Hematopoietic multipotent progenitor cell treated with erythropoietin and hydrocortisone succinate and interleukin-3 and kit ligand, for 6 days (in vitro differentiated cells): ENCODE data around the gene ZNF804A.
"Not testable (repeated sequence)": the region's sequence is repeated elsewhere in the genome, so short reads cannot be mapped to it uniquely, and the experiment has no call there.

Experiments used
- DNase-seq: peaks from one replicate; pipeline ENCODE4 v3.0.0-alpha.2; 2015

ZNF804A gene

DNA sequence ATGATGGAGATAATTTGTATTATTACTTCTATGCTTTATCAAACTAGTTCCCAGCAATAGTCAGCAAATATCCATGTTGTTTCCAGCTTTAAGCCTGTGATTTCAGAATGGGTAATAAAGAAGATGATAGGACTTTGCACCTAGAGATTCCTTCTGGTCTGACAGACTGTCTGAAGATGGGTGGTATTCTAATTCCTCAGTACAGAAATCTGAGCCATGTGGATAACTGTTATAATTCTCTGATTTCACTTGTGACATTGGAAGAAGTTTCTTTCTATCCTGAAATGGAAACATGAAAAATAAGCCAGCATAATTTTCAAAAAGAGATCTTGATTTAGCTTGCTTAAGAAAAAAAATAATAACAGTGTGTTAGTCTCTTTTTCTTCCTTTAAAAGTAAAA is 130.1 kb downstream of the ZNF804A start:
- no peak for DNase-seq

DNA sequence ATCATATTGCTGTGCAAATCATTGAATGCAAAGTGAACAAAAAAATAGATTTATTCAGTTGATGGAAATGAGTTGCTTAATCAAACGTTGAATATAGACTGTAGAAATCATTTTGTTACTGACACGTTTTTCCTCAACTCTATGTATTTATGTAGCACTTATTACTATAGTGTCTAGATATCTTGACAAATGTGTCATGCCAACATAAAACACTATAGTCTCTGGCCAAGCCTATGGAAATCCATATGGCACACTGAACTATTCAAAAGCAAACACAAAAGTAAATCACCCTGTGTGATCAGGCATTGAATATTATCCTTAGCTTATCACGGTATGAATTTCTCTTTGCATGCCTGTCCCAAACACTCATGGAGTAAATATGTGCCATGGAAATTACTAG is 131.3 kb downstream of the ZNF804A start:
- DNase-seq, result no peak

DNA sequence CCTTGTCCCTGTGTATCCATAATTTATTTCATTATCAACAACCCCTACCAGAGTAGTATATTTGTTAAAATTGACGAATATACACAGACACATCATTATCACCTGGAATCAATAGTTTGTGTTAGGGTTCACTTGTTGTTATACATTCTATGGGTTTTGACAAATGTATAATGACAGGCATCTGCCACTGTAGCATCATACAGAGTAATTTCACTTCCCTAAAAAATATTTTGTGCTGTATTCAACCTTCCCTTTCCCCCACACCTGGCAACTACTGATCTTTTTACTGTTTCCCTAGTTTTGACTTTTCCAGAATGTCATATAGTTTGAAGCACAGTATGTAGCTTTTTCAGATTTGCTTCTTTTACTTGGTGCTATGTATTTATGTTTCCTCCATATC is 132.0 kb downstream of the ZNF804A start:
- DNase-seq, result no peak

DNA sequence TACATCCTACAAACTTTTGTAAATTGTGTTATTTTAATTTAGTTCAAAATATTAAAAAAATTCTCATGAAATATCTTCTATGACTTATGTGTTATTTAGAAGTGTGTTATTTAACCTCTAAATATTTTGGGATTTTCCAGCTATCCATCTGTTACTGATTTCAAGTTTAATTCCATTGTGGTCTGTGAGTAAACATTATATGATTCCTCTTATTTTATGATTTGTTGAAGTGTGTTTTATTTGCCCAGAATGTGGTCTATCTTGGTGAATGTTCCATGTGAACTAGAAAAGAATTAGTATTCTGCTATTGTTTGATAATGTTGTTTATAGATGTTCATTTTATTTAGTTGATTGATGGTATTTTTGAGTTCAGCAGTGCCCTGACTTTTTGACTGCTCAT is 136.0 kb downstream of the ZNF804A start:
- DNase-seq, result no peak

DNA sequence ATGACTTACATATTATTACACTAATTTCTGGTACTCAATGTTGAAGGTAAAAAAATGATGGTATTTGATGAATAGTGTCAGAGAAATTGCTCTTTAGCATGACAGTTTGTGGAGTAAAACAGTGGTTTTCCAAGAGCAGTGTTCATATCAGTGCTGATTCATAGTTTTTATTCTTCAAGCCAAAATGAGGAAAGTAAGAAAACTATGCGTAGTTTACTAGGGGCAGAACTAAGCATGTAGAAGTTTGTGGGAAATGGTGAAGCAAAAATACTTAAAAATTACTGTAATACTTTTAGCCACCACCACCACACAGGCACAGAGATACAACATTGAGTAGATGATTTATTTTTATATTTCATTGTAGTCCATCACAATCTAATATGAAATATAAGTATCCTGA is 137.3 kb downstream of the ZNF804A start:
- DNase-seq, result no peak

DNA sequence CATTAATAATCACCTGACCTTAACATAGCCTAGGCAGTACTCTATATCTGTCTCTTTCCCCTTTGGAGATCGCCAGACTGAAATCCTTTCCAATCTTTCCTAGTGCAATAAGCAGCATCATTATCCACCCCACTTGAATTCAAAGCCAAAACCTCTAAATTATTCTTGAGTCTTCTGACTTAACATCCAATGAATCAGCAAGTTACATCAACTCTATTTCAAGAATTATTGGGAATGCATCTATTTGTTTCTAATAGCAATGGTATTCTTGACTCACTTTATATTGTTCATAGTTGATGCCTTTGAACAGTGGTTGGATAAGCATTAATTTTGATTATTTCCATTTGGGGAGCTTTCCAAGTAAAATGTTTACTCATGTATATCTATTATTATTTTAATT is 144.8 kb downstream of the ZNF804A start:
- DNase-seq, result no peak

DNA sequence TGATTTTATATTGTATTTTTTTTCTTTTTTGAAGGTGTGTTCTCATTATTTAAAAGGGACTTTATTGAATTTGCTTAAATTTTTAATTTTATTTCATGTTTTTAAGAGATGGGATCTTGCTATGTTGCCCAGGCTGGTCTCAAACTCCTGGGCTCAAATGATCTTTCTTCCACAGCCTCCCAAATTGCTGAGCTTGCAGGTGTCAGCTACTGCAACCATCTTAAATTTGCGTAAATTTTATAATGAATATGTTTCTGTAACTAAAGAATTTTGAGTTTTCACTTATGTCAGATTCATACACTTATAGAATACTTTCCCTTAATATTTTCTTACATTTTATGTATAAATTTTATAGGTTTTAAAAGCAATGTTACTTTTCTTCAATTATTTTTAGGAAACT is 157.8 kb downstream of the ZNF804A start:
- DNase-seq, result no peak

DNA sequence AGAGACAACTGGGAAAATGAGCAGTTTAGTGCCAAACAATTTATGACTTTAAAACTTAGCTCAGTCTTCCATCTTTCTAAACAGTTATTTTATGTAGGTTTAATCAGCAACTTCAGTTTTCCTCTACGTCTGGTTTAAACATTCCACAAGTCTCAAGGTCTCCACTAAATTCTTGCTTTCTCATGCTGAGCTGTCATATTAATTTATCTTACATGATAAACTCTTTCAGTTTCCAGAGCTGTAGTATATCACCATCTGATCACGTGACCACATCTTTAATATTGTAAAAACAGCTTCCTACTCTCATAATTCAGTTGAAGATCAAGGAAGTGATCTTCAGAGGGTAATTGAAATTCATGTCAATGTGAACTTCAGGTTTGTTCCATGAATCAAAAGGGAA is 158.6 kb downstream of the ZNF804A start:
- DNase-seq, result peak; percentile 58

DNA sequence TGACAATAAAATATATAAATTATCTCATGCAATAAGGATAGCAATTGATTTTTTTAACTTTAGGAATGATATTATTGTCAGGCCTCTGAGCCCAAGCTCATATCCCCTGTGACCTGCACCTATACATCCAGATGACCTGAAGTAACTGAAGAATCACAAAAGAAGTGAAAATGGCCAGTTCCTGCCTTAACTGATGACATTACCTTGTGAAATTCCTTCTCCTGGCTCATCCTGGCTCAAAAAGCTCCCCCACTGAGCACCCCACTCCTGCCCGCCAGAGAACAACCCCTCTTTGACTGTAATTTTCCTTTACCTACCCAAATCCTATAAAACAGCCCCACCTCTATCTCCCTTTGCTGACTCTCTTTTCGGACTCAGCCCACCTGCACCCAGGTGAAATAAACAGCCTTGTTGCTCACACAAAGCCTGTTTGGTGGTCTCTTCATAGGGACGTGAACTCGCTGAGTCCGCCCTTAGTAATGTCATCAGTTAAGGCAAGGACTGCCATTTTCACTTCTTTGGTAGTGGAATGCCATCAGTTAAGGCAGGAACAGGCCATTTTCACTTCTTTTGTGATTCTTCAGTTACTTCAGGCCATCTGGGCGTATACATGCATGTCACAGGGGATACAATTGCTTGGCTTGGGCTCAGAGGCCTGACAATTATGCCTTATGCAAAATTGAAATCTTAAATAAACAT is 161.4 kb downstream of the ZNF804A start:
- DNase-seq, result not testable (repeated sequence)

DNA sequence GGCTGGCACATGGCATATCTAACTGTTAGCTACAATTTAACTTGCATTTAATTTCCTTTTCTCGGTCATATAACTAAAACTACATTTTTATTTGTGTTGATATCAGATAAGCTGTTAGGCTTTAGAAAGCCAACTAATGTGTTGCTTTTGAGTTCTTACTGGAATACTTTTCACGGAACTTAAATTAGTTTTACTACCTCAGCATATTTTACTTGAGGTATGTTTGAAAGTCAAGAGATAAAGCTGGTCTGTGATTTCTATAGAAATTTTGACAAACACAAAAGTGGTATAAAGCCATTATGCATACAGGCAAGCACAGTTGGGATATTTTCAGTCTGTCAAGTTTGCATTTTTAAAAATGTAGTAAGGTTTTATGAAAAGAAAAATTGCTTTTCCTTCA is 162.6 kb downstream of the ZNF804A start:
- DNase-seq, result no peak

DNA sequence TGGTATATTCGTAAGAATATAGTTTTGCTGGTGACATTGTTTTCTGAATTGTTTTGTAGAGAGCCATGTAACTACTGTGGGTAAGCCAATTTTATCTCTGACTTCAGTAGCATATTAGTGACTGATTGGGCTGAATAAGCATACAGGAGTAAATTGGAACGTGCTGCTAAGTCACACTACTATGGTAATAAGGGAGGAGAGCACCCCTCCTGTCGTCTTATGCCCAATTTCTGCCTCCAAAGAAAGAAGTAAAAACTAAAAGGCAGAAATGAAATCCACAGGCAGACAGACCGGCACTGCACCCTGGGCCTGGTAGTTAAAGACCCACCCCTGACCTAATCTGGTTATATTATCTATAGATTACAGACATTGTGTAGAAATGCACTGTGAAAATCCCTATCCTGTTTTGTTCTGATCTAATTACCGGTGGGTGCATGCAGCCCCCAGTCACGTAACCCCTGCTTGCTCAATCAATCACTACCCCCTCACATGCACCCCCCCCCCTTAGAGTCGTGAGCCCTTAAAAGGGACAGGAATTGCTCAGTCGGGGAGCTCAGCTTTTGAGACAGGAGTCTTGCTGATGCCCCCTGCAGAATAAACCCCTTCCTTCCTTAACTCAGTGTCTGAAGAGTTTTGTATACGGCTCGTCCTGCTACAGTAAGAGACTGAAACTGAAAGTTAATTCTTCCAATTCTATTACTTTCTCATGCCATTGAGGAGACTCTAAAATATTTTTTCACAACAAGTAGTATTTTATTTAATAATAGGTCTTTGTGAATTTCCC is 167.0 kb downstream of the ZNF804A start:
- peak; percentile 66 for DNase-seq

DNA sequence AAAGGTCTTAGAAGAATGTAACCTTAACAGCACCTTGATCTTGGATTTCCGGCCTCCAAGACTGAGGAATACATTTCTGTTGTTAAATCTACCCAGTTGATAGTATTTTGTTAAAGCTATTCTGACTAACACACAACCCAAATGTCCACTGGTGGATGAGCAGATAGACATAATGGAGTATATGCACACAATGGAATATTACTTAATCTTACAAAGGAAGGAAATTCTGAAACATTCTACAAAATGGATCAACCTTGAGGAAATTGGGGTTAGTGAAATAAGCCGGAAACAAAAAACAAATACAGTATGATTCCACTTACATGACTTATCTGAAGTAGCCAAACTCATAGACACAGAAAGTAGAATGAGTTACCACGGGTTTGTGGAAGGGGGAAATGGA is 168.7 kb downstream of the ZNF804A start:
- DNase-seq, result no peak

DNA sequence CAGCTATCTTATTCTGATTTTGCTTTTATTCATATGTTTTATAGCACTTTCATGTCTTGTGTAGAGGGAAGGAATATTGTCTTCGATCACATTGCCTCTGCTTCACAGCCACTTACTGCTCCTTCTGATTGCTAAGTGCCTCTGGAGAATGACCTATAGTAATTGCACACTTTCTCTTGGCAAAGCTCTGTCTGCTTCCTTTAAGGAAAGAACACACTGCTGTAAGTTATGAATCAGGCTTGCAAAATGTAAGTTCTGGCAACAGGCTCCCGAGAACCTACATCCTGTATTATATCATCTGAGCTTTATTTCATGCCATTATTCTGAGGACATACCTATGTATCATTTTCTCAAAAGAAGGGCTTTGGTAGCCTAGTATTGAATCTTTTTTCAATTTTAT is 170.7 kb downstream of the ZNF804A start:
- DNase-seq, result no peak

DNA sequence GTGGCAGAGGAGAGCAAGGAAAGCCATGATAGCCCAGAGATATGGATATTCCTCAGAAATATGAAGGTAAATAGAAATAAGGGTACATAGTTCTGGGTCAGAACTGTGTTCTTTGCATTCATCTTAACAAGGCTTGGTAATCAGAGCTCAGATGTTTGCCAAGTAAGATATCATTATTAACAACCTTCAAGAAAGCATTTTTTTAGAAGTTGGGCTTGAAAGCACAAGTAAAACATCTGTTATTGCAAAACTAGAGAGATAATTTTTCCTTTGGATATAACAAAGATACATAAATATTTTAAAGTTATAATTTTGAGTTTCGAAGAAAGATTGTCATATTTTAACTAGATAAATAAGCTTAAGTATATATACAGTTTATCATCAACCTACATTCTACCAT is 171.4 kb downstream of the ZNF804A start:
- no peak for DNase-seq

DNA sequence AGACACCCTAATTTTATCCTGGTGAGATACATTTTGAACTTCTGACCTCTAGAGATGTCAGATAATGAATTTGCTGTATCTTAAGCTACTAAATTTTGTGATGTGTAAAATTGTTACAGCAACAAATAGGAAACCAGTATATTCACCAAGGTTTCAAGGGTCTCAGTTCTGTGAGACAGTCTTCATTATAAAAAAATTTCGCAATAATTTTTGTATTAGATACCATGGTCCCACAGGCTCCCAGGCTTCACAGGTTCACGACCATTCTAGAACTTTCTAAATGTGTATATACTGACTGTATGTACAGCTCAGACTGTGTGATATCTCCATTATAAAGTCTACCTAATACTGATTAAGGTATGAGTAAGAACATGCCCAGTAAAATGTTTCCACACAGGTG is 181.4 kb downstream of the ZNF804A start:
- DNase-seq, result no peak

DNA sequence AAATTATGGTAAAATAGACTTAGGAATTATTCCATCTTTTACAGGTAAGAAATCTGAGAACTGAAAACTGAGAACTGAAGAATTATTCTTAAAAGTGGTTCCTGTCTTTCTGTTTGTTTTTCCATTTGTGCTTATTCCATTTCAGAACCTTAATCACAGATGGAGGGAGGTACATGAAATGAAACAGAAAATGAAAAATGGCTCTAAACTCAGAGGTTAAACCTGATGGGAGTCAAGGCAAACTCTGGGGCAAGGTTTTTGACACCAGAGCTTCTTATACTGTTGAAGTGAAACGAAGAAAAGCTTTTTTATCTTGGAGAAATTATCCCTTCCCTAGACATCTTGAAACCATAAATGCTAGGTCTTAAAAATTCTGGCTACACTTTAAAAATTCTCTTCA is 182.1 kb downstream of the ZNF804A start:
- no peak for DNase-seq

DNA sequence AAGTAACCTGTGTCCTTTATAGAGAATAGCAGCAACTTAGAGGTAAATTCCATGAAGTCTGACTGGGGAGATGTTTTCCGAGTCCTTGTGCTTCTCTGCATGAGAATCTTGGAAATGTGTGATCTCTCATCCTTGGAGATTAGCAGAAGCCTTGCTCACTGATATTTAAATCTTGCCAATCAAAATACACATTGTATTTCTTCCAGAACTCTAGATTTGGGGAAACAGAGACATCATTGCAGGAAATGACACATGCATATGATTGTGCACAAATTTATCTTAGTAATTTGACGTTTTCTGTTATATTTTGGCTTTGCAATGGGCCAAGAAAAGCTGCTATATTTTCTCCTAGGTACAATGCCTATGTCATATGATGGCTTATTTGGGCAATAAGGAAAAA is 182.6 kb downstream of the ZNF804A start:
- no peak for DNase-seq

DNA sequence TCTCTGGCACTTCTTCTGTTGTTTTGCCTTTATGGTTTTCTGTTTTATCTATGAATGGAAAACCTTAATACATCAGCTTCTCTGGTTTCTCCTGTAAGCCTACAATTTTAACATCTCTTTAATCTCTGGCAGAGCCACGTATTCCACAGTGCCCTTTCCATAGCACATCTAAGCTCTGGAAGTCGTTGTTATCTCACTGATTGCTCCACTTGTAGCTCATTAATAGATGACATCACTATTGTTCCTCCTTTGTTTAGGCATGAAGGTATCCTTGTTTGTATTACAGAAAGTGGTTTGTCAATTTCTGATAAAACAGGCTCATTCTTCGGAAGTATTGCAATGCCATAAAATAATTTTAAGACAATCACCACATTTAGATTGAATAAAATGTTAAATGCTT is 185.2 kb downstream of the ZNF804A start:
- DNase-seq, result no peak

DNA sequence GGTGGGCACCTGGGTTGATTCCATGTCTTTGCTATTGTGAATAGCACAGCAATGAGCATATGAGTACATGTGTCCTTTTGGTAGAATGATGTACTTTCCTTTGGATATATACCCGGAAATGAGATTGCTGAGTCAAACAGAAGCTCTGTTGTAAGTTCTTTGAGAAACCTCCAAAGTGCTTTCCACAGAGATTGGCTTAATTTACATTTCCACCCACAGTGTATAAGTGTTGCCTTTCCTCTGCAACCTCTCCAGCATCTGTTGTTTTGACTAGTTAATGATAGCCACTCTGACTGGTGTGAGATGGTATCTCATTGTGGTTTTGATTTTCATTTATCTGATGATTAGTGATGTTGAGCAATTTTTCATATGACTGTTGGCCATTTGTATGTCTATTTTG is 194.8 kb downstream of the ZNF804A start:
- DNase-seq, result peak; percentile 29

DNA sequence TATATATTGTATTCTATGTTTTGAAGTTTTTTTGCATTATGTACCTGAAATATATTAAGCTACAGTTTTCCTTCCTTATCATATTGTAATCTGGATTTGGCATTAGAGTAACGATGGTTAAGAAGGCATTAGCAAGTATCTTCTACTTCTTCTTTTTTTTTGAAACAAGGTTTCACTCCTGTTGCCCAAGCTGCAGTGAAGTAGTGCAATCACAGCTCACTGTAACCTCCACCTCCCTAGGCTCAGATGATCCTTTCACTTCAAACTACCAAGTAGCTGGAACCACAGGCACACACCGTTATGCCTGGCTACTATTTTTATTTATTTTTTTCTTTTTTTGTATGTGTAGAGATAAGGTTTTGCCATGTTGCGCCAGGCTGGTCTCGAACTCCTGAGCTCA is 201.1 kb downstream of the ZNF804A start:
- no peak for DNase-seq

DNA sequence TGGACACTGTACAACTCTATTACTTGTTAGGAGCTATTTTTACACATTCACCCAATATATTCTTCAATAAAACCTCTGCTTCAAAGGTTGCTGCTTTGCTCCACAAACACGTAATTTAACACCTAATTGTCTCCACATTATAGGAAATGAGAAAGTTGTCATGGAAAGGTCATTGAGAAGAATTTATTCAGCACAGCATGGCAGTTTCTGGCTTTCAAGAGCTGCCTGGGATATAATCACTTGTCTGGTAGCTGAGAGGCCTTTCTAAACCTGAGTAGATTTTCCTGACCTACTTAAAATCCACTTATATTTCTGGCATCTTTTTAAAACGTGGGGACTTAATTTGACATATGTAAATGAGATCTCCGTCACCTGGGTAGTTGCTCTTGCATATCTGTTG is 216.1 kb downstream of the ZNF804A start:
- DNase-seq, result no peak

DNA sequence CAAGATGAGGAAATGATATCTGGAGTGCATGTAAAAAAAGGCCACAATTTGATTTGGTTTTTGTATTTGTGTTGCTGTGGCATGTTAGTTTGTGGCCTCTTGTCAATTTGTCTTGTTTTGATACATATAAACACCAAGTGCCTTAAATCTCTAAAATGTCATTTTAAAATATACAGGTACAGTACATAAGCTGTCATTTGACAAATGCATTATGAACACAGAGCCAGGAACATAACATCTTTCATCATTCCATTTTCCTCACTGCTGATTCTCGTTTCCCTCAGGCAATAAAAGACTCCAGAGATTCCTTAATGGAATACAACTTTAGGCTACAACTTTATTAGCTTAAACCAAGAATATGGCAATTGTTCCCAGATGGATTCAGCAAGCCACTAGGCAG is 217.5 kb downstream of the ZNF804A start:
- DNase-seq, result no peak

DNA sequence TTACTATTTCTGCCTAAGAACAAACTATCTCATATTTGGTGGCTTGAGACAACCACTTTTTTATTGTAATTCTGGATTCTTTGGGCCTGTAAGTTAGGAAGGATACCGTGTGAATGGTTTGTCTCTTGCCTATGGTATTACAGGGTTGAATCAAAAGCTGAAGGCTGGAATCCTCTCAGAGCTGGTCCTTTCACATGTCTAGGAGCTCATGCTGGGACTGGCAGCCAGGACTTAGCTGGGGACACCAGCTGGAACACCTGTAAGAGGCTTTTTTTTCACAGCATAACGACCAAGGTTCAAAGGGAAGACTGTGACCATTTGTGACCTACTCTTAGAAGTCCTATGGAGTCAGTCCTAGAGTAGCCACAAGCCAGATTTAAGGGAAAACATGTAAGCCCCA is 226.3 kb downstream of the ZNF804A start:
- no peak for DNase-seq

DNA sequence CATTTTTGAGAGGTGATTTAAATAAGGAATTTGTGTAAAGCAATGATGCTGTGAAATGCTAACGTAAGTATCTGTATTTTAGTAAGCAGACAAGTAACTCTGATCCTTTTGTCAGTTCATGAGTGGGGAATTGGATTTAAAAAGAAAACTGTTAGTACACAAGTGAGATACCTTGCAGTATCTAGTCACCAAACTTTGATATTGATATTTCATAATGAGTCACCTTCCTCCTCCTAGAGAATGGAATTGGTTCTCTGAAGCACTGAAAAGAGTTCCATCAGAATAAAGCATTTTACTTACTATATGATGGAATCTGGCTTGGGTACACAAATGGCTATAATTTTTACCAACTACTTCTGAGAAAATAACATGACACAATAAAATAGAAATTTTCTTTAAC is 232.2 kb downstream of the ZNF804A start:
- no peak for DNase-seq
